Liver (tissue), 9 donors: ENCODE measurements around the gene ETV3. TPM values are rescaled to one million over a fixed set of nuclear protein-coding genes. Genes with fewer than 3 reads are reported as not detected.

Experiments
- DNase-seq: peaks from one replicate; pipeline ENCODE4 v3.0.0-alpha.2; 2017; ENCODE audit warnings: low spot score
- H3K27ac ChIP-seq, 2 donors: one replicate each; pipeline ENCODE4 v1.7.0; 2013; ENCODE audit warnings: inconsistent platforms in 2 of 2, low read length in 2 of 2, control low read depth in 1 of 2, low read depth in 1 of 2, mild to moderate bottlenecking in 1 of 2
- H3K27me3 ChIP-seq, 4 donors: one replicate each; pipeline versions ENCODE4 v1.6.1 to v1.7.0; 2013; ENCODE audit warnings: low read length in 3 of 4, inconsistent platforms in 1 of 4, mild to moderate bottlenecking in 1 of 4, moderate library complexity in 1 of 4; ENCODE audit not compliant: control insufficient read depth in 4 of 4, insufficient read depth in 4 of 4
- H3K36me3 ChIP-seq, 4 donors: one replicate each; pipeline versions ENCODE4 v1.6.1 to v1.7.0; 2013; ENCODE audit warnings: low read length in 3 of 4, mild to moderate bottlenecking in 3 of 4, low read depth in 1 of 4, moderate library complexity in 1 of 4; ENCODE audit not compliant: control insufficient read depth in 4 of 4, insufficient read depth in 3 of 4
- H3K4me1 ChIP-seq, 4 donors: one replicate each; pipeline versions ENCODE4 v1.6.1 to v1.7.0; 2013; ENCODE audit warnings: low read length in 3 of 4, mild to moderate bottlenecking in 3 of 4, moderate library complexity in 1 of 4; ENCODE audit not compliant: control insufficient read depth in 4 of 4, insufficient read depth in 4 of 4
- H3K4me3 ChIP-seq, 3 donors: one replicate each; pipeline versions ENCODE4 v1.6.1 to v1.7.0; 2013; ENCODE audit warnings: low read length in 3 of 3, control low read depth in 1 of 3, low read depth in 1 of 3, mild to moderate bottlenecking in 1 of 3
- H3K9ac ChIP-seq, 2 donors: one replicate each; pipeline ENCODE4 v1.7.0; 2013; ENCODE audit warnings: low read length in 2 of 2, mild to moderate bottlenecking in 2 of 2, moderate library complexity in 2 of 2, control low read depth in 1 of 2, low read depth in 1 of 2
- H3K9me3 ChIP-seq, 4 donors: one replicate each; pipeline versions ENCODE4 v1.6.1 to v1.7.0; 2013; ENCODE audit warnings: low read length in 3 of 4; ENCODE audit not compliant: control insufficient read depth in 4 of 4
- EGR1 ChIP-seq, 2 donors: IDR thresholded peaks; 2 replicates each; pipeline ENCODE4 v1.6.1; 2016 to 2018; ENCODE audit warnings: antibody characterized with exemption in 2 of 2, low read depth in 2 of 2
- FOXA1 ChIP-seq: IDR thresholded peaks from 2 replicates; pipeline ENCODE4 v1.6.1; 2016; ENCODE audit warnings: antibody characterized with exemption
- HNF4A ChIP-seq, 2 donors: conservative IDR thresholded peaks; 2 replicates each; pipeline ENCODE4 v1.6.1; 2016; ENCODE audit warnings: antibody characterized with exemption in 2 of 2, mild to moderate bottlenecking in 2 of 2
- NR2F2 ChIP-seq: IDR thresholded peaks from 2 replicates; pipeline ENCODE4 v1.6.1; 2016; ENCODE audit warnings: antibody characterized with exemption
- SP1 ChIP-seq: IDR thresholded peaks from 2 replicates; pipeline ENCODE4 v1.6.1; 2018; ENCODE audit warnings: antibody characterized with exemption, mild to moderate bottlenecking
- YY1 ChIP-seq: IDR thresholded peaks from 2 replicates; pipeline ENCODE4 v1.6.1; 2016; ENCODE audit warnings: antibody characterized with exemption, mild to moderate bottlenecking
- WGBS: extraction: QIAGEN DNeasy Blood & Tissue Kit; methylation state at CpG from one replicate; pipeline ENCODE4 v1.1.7; 2013; 5-methylcytosine and 5-hydroxymethylcytosine counted together
- polyA plus RNA-seq, 2 donors: library from polyadenylated mRNA; stranded (reverse) in 1 of 2; unstranded in 1 of 2; fragments of 200-250 nt in 1 of 2; fragments of >200 nt in 1 of 2; fragmentation: Nextera tagmentation in 1 of 2; extraction: Ambion mirVana in 1 of 2; gene quantifications; one replicate each; pipeline versions ENCODE4 v1.2.1 to v1.2.3, GENCODE V29; 2013 to 2015
- total RNA-seq, 2 donors: library from RNA; depleted of rRNA; stranded (reverse); fragments of >200 nt; gene quantifications; one replicate each; pipeline ENCODE4 v1.2.3, GENCODE V29; 2014
- TF ChIP-seq, protein P1 (sequence below): IDR thresholded peaks from 2 replicates; pipeline ENCODE4 v1.6.1; 2016; ENCODE audit warnings: antibody characterized with exemption, mild to moderate bottlenecking
- TF ChIP-seq, protein P2 (sequence below): IDR thresholded peaks from 2 replicates; pipeline ENCODE4 v1.6.1; 2016; ENCODE audit warnings: antibody characterized with exemption
- TF ChIP-seq, protein P3 (sequence below): fragments of 150-350 bp; IDR thresholded peaks from 2 replicates; pipeline ENCODE4 v1.5.1; 2017; ENCODE audit warnings: improper control_type of control experiment, low read depth, low read length; ENCODE audit not compliant: missing input control
- TF ChIP-seq, protein P4 (sequence below): IDR thresholded peaks from 2 replicates; pipeline ENCODE4 v1.6.1; 2016; ENCODE audit warnings: antibody characterized with exemption
- donor health status: healthy.
- donor health status: healthy.
- donor health status: healthy.
- donor health status: healthy.
- donor health status: healthy.

Gene ETV3
- total and polyA plus RNA-seq, 4 donors: 2.0 to 10.8 (median 5.3) TPM

DNA sequence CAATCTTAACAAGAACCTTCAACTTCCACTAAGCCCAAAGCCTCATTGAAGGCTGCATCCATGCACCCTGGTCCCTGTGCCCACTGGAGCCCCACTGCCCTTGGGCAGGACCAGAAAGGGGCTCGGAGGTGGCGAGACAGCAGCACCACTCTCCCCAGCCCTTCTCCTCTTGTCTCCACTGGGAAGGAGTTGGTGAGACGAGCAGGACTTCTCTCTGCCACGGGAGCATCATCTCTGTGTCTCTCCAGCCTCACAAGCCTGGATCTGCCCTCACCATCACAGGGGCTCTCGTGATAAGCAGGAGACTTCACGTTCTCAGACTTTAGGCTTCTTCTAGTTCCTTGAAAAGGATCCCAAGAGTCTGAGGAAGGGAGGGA lies 31.4 kb downstream of the ETV3 start:
- TF ChIP-seq HNF4A (conservative IDR thresholded peaks at IDR 0.05) (no peak), FOXA1 (no peak), SP1 (no peak), NR2F2 (no peak)
- TF ChIP-seq, protein P1, sequence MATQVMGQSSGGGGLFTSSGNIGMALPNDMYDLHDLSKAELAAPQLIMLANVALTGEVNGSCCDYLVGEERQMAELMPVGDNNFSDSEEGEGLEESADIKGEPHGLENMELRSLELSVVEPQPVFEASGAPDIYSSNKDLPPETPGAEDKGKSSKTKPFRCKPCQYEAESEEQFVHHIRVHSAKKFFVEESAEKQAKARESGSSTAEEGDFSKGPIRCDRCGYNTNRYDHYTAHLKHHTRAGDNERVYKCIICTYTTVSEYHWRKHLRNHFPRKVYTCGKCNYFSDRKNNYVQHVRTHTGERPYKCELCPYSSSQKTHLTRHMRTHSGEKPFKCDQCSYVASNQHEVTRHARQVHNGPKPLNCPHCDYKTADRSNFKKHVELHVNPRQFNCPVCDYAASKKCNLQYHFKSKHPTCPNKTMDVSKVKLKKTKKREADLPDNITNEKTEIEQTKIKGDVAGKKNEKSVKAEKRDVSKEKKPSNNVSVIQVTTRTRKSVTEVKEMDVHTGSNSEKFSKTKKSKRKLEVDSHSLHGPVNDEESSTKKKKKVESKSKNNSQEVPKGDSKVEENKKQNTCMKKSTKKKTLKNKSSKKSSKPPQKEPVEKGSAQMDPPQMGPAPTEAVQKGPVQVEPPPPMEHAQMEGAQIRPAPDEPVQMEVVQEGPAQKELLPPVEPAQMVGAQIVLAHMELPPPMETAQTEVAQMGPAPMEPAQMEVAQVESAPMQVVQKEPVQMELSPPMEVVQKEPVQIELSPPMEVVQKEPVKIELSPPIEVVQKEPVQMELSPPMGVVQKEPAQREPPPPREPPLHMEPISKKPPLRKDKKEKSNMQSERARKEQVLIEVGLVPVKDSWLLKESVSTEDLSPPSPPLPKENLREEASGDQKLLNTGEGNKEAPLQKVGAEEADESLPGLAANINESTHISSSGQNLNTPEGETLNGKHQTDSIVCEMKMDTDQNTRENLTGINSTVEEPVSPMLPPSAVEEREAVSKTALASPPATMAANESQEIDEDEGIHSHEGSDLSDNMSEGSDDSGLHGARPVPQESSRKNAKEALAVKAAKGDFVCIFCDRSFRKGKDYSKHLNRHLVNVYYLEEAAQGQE: no peak
- peaks cover 0 to 5% (median 2%) of the 10 kb centered on the region in 4 donors for H3K27me3 ChIP-seq
- no peak overlapping the region for H3K4me3 ChIP-seq
- H3K9me3 ChIP-seq: no peaks in the 10 kb centered on the region
- 60% methylated on average over 6 of the region's 6 CpGs for WGBS
- DNase-seq: no peak
- H3K4me1 ChIP-seq: no peaks in the 10 kb centered on the region
- H3K36me3 ChIP-seq: no peaks in the 10 kb centered on the region
- no peak overlapping the region for H3K27ac ChIP-seq
- H3K9ac ChIP-seq: no peak overlapping the region

DNA sequence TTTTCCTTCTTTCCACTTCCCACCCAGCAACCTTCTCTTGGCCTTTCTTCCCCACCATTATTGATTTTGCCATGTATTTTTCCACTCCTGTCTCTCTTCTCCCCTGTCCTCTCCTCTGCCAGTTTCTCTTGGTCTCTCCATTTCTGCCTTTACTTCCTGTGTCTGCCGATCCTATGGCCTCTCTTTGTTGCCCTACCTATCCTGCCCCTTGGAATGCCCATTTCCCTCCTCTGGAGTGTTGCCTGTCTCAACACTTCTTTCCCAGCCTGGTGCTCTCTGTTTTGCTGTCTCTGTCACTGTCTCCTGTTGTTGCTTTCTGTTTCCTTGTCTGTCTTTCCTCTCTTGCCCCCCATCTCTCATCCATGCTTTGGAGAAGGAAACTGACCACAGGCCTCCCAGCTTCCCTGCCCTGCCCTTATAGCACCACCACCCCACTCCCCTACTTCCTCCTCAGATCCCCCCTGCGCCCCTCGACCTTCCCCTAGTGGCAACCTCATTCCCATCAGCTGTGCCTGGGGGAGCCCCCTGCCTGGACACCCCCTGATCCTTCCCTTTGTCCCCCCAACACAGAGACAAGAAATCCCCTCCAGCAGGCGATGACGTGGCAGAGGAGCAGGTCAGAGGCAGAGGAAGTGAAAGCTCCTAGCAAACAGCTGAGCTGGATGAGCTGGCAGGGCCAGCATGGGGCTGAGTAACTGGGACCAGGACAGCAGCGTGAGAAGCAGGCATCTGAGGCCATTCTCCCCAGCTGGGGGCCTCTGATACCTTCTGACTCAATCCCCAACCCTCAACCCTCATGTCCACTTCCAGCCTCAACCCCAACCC lies 32.0 kb downstream of the ETV3 start:
- Histone ChIP-seq H3K4me3 (no peak overlapping the region), H3K9me3 (no peaks in the 10 kb centered on the region), H3K27ac (no peak overlapping the region), H3K27me3 (peaks cover 0 to 5% (median 2%) of the 10 kb centered on the region in 4 donors), H3K36me3 (no peaks in the 10 kb centered on the region), H3K9ac (no peak overlapping the region), H3K4me1 (no peaks in the 10 kb centered on the region)
- 43% methylated on average over 6 of the region's 6 CpGs for WGBS
- TF ChIP-seq, protein P2, sequence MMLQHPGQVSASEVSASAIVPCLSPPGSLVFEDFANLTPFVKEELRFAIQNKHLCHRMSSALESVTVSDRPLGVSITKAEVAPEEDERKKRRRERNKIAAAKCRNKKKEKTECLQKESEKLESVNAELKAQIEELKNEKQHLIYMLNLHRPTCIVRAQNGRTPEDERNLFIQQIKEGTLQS: no peak
- TF ChIP-seq YY1: no peak
- TF ChIP-seq, protein P3, sequence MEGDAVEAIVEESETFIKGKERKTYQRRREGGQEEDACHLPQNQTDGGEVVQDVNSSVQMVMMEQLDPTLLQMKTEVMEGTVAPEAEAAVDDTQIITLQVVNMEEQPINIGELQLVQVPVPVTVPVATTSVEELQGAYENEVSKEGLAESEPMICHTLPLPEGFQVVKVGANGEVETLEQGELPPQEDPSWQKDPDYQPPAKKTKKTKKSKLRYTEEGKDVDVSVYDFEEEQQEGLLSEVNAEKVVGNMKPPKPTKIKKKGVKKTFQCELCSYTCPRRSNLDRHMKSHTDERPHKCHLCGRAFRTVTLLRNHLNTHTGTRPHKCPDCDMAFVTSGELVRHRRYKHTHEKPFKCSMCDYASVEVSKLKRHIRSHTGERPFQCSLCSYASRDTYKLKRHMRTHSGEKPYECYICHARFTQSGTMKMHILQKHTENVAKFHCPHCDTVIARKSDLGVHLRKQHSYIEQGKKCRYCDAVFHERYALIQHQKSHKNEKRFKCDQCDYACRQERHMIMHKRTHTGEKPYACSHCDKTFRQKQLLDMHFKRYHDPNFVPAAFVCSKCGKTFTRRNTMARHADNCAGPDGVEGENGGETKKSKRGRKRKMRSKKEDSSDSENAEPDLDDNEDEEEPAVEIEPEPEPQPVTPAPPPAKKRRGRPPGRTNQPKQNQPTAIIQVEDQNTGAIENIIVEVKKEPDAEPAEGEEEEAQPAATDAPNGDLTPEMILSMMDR: no peak
- DNase-seq: no peak

DNA sequence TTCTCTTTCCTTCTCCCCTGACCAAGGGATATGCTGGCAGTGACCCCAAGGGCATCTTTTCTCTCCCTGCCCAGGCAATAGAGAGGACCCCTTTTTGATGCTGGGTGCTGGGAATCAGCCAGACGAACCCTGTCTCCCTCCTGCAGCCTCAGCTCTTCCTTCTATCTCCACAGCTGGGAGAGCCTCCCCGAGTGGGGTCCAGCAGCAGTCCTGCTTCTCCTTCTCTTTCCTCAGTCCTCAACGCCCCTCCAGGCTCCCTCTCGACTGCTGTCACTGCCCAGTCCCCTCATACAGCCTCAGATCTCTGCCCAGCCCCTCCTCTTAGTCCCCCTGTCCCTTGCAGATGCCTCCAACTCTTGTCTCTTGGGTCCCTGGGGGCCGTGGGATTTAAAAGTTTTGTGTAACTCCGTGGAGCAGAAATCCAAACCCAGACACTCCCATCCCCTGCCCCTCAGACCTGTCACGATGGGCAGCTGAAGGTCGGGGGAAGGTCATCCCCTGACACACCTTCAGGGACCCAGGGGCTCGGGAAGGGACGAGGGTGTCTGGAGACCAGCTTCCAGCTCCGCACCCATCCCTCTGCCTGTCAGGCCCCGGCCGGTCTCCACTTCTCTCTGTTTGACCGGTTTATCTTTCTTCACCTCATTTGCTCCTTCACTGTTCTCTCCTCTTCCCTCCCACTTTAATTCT lies 32.8 kb downstream of the ETV3 start:
- no peak for TF ChIP-seq EGR1 (IDR thresholded peaks at IDR 0.05; ENCODE audit: low read depth in 2 of 2)
- TF ChIP-seq, protein P4, sequence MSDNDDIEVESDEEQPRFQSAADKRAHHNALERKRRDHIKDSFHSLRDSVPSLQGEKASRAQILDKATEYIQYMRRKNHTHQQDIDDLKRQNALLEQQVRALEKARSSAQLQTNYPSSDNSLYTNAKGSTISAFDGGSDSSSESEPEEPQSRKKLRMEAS: no peak
- H3K27ac ChIP-seq: no peak overlapping the region
- no peak overlapping the region for H3K9ac ChIP-seq
- peaks cover 0 to 5% (median 2%) of the 10 kb centered on the region in 4 donors for H3K27me3 ChIP-seq
- H3K9me3 ChIP-seq: no peaks in the 10 kb centered on the region
- H3K4me1 ChIP-seq: no peaks in the 10 kb centered on the region
- H3K4me3 ChIP-seq: no peak overlapping the region
- no peak for DNase-seq
- WGBS: 58% methylated on average over 14 of the region's 14 CpGs
- H3K36me3 ChIP-seq: no peaks in the 10 kb centered on the region
